GM12878 (cell line): ENCODE results near the gene FOS. TPM values are rescaled to one million over a fixed set of nuclear protein-coding genes. Genes with fewer than 3 reads are reported as not detected.

Experiments
- ATAC-seq: fragments of 200-7000 bp; cut with Tn5 transposase; 3 replicates; pipeline ENCODE4 v1.9.1; 2020; ENCODE audit warnings: mild to moderate bottlenecking, moderate library complexity
- BruUV-seq: library from RNA; stranded (reverse); fragments of 400-500 nt; replicated peaks from 2 replicates; lab custom pipeline; 2021; lab: Mats Ljungman, UMichigan
- CTCF ChIA-PET: fragments of 300-600 bp; sonication (Branson Sonifier 250); formaldehyde crosslinking; extraction: SDS; loops from one replicate; lab custom pipeline; 2021; ENCODE audit warnings: inconsistent platforms; lab: Yijun Ruan, JAX
- POLR2A ChIA-PET: fragments of 350-600 bp; formaldehyde crosslinking; extraction: SDS; loops from one replicate; lab custom pipeline; 2021; ENCODE audit warnings: inconsistent platforms; lab: Charles Lee
- RAD21 ChIA-PET: fragments of 300-600 bp; sonication (Branson Sonifier 250); formaldehyde crosslinking; loops from one replicate; lab custom pipeline; 2023; ENCODE audit warnings: antibody characterized with exemption; ENCODE audit not compliant: unreplicated experiment; lab: Charles Lee
- SMC1A ChIA-PET: fragments of 300-600 bp; sonication (Branson Sonifier 250); formaldehyde crosslinking; loops from one replicate; lab custom pipeline; 2023; ENCODE audit not compliant: unreplicated experiment, uncharacterized antibody; lab: Charles Lee
- DNase-seq: peaks from one replicate; pipeline ENCODE4 v3.0.0-alpha.2; 2011; ENCODE audit warnings: low read depth, low spot score
- FAIRE-seq: peaks from 3 replicates; lab custom pipeline; 2011; peaks lifted over from hg19 to GRCh38; lab: Jason Lieb, UNC
- H2AFZ ChIP-seq: 2 replicates; pipeline ENCODE4 v1.6.0; 2011; ENCODE audit warnings: low read depth, low read length, control low read depth; ENCODE audit not compliant: control insufficient read depth
- H3K27ac ChIP-seq: 2 replicates; pipeline ENCODE4 v1.5.1; 2011; ENCODE audit warnings: control low read depth; ENCODE audit not compliant: control insufficient read depth, insufficient read depth
- H3K27me3 ChIP-seq, 2 experiments: replicated peaks in 1 of 2; 2 replicates each; pipeline versions ENCODE4 v1.6.0 to v1.6.1; 2011; ENCODE audit warnings: low read length in 1 of 2; ENCODE audit not compliant: control insufficient read depth in 2 of 2, insufficient read depth in 2 of 2
- H3K36me3 ChIP-seq, 2 experiments: 2 replicates each; pipeline ENCODE4 v1.5.1; 2011; ENCODE audit warnings: low read length in 1 of 2; ENCODE audit not compliant: control insufficient read depth in 2 of 2, insufficient read depth in 2 of 2
- H3K4me1 ChIP-seq: 2 replicates; pipeline ENCODE4 v1.6.1; 2011; ENCODE audit warnings: mild to moderate bottlenecking, low read length, moderate library complexity, mixed read lengths; ENCODE audit not compliant: control insufficient read depth, insufficient read depth
- H3K4me2 ChIP-seq: 2 replicates; pipeline ENCODE4 v1.6.0; 2011; ENCODE audit warnings: control low read depth; ENCODE audit not compliant: control insufficient read depth, insufficient read depth
- H3K4me3 ChIP-seq: fragments of 200-600 bp; sonication (generic); 2 replicates; pipeline ENCODE4 v1.5.1; 2016
- H3K79me2 ChIP-seq: 2 replicates; pipeline ENCODE4 v1.6.0; 2011; ENCODE audit warnings: low read length; ENCODE audit not compliant: control insufficient read depth, insufficient read depth
- H3K9ac ChIP-seq: 2 replicates; pipeline ENCODE4 v1.8.0; 2011; ENCODE audit warnings: low read length, control low read depth, mixed read lengths; ENCODE audit not compliant: control insufficient read depth, insufficient read depth
- H3K9me3 ChIP-seq: replicated peaks from 3 replicates; pipeline ENCODE4 v1.5.1; 2011; ENCODE audit warnings: mild to moderate bottlenecking, low read length; ENCODE audit not compliant: control insufficient read depth, insufficient read depth
- H4K20me1 ChIP-seq: 2 replicates; pipeline ENCODE4 v1.6.0; 2011; ENCODE audit not compliant: control insufficient read depth, insufficient read depth
- ASH2L ChIP-seq: fragments of 300-600, 200-600 bp; sonication (generic); IDR thresholded peaks from 2 replicates; pipeline ENCODE4 v1.6.1; 2017; ENCODE audit warnings: low read depth, mild to moderate bottlenecking, borderline replicate concordance
- CEBPB ChIP-seq, 2 experiments: fragments of 150-350 bp in 1 of 2; IDR thresholded peaks; 2 replicates each; pipeline ENCODE4 v1.6.1; 2012 to 2014; ENCODE audit warnings: low read depth in 2 of 2, low read length in 2 of 2, borderline replicate concordance in 1 of 2, inconsistent platforms in 1 of 2
- MEF2B ChIP-seq: fragments of 450-650 bp; IDR thresholded peaks from 2 replicates; pipeline ENCODE4 v1.6.1; 2018; ENCODE audit warnings: mild to moderate bottlenecking, moderate library complexity; ENCODE audit not compliant: partially characterized antibody, poor library complexity, severe bottlenecking
- NR2F1 ChIP-seq: fragments of 450-650 bp; conservative IDR thresholded peaks from 2 replicates; pipeline ENCODE4 v1.6.1; 2017; ENCODE audit warnings: mild to moderate bottlenecking
- TCF12 ChIP-seq: IDR thresholded peaks from 2 replicates; pipeline ENCODE4 v1.6.1; 2011; ENCODE audit warnings: low read depth, mild to moderate bottlenecking, low read length
- YBX1 ChIP-seq: fragments of 450-650 bp; IDR thresholded peaks from 2 replicates; pipeline ENCODE4 v1.6.1; 2016; ENCODE audit warnings: antibody characterized with exemption
- ZNF274 ChIP-seq: IDR thresholded peaks from one replicate; pipeline ENCODE4 v1.8.0; 2011; ENCODE audit not compliant: insufficient read length, insufficient read depth
- ZNF622 ChIP-seq: fragments of 450-650 bp; IDR thresholded peaks from 2 replicates; pipeline ENCODE4 v1.6.1; 2017; ENCODE audit warnings: mild to moderate bottlenecking, inconsistent platforms
- WGBS: methylation state at CpG from one replicate; pipeline ENCODE4 v1.1.6; 2016; ENCODE audit warnings: low lambda C conversion rate; ENCODE audit not compliant: insufficient replicate concordance, insufficient coverage; ENCODE audit errors: missing lambda C conversion rate; 5-methylcytosine and 5-hydroxymethylcytosine counted together
- in situ Hi-C: fragments of 300-500 bp; cut with MboI; formaldehyde crosslinking; loops from 9 replicates; pipeline ENCODE4 v1.14.3; 2018; ENCODE audit warnings: mixed read lengths
- intact Hi-C: fragments of 100-400 bp; cut with micrococcal nuclease; formaldehyde crosslinking; loops from one replicate; pipeline ENCODE4 v1.14.2; 2022; ENCODE audit not compliant: unreplicated experiment
- polyA plus RNA-seq, 11 experiments: library from polyadenylated mRNA; depleted of rRNA in 4 of 11; unstranded in 6 of 11; stranded (reverse) in 5 of 11; fragments of >200 nt; fragmentation: Nextera tagmentation in 4 of 11; fragmentation: Illumina TruSeq in 1 of 11; extraction: Ambion mirVana in 4 of 11; extraction: Trizol in 1 of 11; gene quantifications; 1 replicate in 1 of 11; 2 replicates in 10 of 11; pipeline versions ENCODE4 v1.2.1 to v1.2.3, GENCODE V29; 2011 to 2016; ENCODE audit warnings: inconsistent platforms in 2 of 11, missing spikeins in 2 of 11, low read depth in 1 of 11
- total RNA-seq, 4 experiments: library from RNA; depleted of rRNA in 3 of 4; stranded (reverse); fragments of >200 nt in 3 of 4; fragmentation: Illumina TruSeq in 1 of 4; extraction: Trizol in 1 of 4; gene quantifications; 2 replicates each; pipeline versions ENCODE4 v1.2.1 to v1.2.3, GENCODE V29; 2013 to 2021
- TF ChIP-seq, protein P1 (sequence below): fragments of 450-650 bp; IDR thresholded peaks from 2 replicates; pipeline ENCODE4 v1.6.1; 2014; ENCODE audit warnings: mild to moderate bottlenecking
- TF ChIP-seq, protein P2 (sequence below): fragments of 450-650 bp; IDR thresholded peaks from 2 replicates; pipeline ENCODE4 v1.6.1; 2017; ENCODE audit warnings: mild to moderate bottlenecking
- TF ChIP-seq, protein P3 (sequence below): IDR thresholded peaks from 2 replicates; pipeline ENCODE4 v1.6.1; 2012; ENCODE audit warnings: low read length, inconsistent platforms

Gene FOS
- total and polyA plus RNA-seq, 10 of the 15 experiments (the other 5 are each of a cell fraction or from before 2014, with no cell fraction given) = 0.02 to 0.95 (median 0.38) TPM

DNA sequence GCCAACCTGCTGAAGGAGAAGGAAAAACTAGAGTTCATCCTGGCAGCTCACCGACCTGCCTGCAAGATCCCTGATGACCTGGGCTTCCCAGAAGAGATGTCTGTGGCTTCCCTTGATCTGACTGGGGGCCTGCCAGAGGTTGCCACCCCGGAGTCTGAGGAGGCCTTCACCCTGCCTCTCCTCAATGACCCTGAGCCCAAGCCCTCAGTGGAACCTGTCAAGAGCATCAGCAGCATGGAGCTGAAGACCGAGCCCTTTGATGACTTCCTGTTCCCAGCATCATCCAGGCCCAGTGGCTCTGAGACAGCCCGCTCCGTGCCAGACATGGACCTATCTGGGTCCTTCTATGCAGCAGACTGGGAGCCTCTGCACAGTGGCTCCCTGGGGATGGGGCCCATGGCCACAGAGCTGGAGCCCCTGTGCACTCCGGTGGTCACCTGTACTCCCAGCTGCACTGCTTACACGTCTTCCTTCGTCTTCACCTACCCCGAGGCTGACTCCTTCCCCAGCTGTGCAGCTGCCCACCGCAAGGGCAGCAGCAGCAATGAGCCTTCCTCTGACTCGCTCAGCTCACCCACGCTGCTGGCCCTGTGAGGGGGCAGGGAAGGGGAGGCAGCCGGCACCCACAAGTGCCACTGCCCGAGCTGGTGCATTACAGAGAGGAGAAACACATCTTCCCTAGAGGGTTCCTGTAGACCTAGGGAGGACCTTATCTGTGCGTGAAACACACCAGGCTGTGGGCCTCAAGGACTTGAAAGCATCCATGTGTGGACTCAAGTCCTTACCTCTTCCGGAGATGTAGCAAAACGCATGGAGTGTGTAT, 2.4 kb downstream of the FOS start:
- in situ Hi-C loops = no loop called here
- SMC1A ChIA-PET = interaction anchor here (1.0 to 2.4 kb wide), 4 partner anchors 14 to 206 kb away, joined by 3 to 7 read pairs (median 4); no protein-coding TSS in a partner anchor

DNA sequence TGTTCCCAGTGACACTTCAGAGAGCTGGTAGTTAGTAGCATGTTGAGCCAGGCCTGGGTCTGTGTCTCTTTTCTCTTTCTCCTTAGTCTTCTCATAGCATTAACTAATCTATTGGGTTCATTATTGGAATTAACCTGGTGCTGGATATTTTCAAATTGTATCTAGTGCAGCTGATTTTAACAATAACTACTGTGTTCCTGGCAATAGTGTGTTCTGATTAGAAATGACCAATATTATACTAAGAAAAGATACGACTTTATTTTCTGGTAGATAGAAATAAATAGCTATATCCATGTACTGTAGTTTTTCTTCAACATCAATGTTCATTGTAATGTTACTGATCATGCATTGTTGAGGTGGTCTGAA, 3.0 kb downstream of the FOS start:
- peaks cover 21 to 24% of the 10 kb centered on the region in 2 experiments for H3K27me3 ChIP-seq
- H3K9me3 ChIP-seq = no peaks in the 10 kb centered on the region
- ChIA-PET CTCF (interaction anchor here (0.7 to 2.0 kb wide), 4 partner anchors 9 to 150 kb away, joined by 3 to 8 read pairs (median 3); no protein-coding TSS in a partner anchor), RAD21 (interaction anchor here (1.5 kb wide), 1 partner anchor 23 kb away, joined by 3 read pairs; no protein-coding TSS in a partner anchor), SMC1A (interaction anchor here (0.8 to 2.4 kb wide), 5 partner anchors 10 to 206 kb away, joined by 3 to 7 read pairs (median 4); no protein-coding TSS in a partner anchor), POLR2A (interaction anchor here (1.1 kb wide), 1 partner anchor 14 kb away, joined by 4 read pairs; no protein-coding TSS in a partner anchor)
- H2AFZ ChIP-seq = no peak overlapping the region
- no peak overlapping the region for H3K27ac ChIP-seq
- H3K4me2 ChIP-seq = no peak overlapping the region
- no peak for DNase-seq
- no peak for ATAC-seq
- FAIRE-seq = no peak
- no TSS peak for BruUV-seq
- no peak overlapping the region for H3K4me3 ChIP-seq
- H3K79me2 ChIP-seq = no peaks in the 10 kb centered on the region; the same call in 1 of the 2 replicates
- intact Hi-C loops (no loop called here), in situ Hi-C loops (no loop called here)
- H3K9ac ChIP-seq = no peak overlapping the region
- peaks cover 17% of the 10 kb centered on the region for H3K4me1 ChIP-seq
- no peaks in the 10 kb centered on the region for H3K36me3 ChIP-seq
- H4K20me1 ChIP-seq = 0 out of 2 replicates have a peak, but pooled peaks cover 3% of the 10 kb centered on the region
- 78% methylated on average over 1 of the region's 1 CpG for WGBS
- TF ChIP-seq CEBPB (IDR thresholded peaks at IDR 0.05; ENCODE audit: borderline replicate concordance in 1 of 2, low read depth in 2 of 2, low read length in 2 of 2) = no peak
- TF ChIP-seq MEF2B = no peak
- TF ChIP-seq, protein P1, sequence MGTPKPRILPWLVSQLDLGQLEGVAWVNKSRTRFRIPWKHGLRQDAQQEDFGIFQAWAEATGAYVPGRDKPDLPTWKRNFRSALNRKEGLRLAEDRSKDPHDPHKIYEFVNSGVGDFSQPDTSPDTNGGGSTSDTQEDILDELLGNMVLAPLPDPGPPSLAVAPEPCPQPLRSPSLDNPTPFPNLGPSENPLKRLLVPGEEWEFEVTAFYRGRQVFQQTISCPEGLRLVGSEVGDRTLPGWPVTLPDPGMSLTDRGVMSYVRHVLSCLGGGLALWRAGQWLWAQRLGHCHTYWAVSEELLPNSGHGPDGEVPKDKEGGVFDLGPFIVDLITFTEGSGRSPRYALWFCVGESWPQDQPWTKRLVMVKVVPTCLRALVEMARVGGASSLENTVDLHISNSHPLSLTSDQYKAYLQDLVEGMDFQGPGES = no peak
- TF ChIP-seq YBX1 = no peak
- no peak for TF ChIP-seq ASH2L
- no peak for TF ChIP-seq NR2F1
- no peak for TF ChIP-seq TCF12
- no peak for TF ChIP-seq ZNF274
- TF ChIP-seq, protein P2, sequence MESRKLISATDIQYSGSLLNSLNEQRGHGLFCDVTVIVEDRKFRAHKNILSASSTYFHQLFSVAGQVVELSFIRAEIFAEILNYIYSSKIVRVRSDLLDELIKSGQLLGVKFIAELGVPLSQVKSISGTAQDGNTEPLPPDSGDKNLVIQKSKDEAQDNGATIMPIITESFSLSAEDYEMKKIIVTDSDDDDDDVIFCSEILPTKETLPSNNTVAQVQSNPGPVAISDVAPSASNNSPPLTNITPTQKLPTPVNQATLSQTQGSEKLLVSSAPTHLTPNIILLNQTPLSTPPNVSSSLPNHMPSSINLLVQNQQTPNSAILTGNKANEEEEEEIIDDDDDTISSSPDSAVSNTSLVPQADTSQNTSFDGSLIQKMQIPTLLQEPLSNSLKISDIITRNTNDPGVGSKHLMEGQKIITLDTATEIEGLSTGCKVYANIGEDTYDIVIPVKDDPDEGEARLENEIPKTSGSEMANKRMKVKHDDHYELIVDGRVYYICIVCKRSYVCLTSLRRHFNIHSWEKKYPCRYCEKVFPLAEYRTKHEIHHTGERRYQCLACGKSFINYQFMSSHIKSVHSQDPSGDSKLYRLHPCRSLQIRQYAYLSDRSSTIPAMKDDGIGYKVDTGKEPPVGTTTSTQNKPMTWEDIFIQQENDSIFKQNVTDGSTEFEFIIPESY = no peak
- TF ChIP-seq, protein P3, sequence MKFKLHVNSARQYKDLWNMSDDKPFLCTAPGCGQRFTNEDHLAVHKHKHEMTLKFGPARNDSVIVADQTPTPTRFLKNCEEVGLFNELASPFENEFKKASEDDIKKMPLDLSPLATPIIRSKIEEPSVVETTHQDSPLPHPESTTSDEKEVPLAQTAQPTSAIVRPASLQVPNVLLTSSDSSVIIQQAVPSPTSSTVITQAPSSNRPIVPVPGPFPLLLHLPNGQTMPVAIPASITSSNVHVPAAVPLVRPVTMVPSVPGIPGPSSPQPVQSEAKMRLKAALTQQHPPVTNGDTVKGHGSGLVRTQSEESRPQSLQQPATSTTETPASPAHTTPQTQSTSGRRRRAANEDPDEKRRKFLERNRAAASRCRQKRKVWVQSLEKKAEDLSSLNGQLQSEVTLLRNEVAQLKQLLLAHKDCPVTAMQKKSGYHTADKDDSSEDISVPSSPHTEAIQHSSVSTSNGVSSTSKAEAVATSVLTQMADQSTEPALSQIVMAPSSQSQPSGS = no peak

More for the DNA sequence above, 2.4 kb downstream of the FOS start:
- H3K79me2 ChIP-seq = no peaks in the 10 kb centered on the region; the same call in 1 of the 2 replicates
- CTCF ChIA-PET = interaction anchor here (1.0 to 2.0 kb wide), 4 partner anchors 9 to 150 kb away, joined by 3 to 8 read pairs (median 4); no protein-coding TSS in a partner anchor
- no peak overlapping the region for H3K4me3 ChIP-seq
- FAIRE-seq (no peak), ATAC-seq (no peak), DNase-seq (no peak)
- BruUV-seq = no TSS peak
- RAD21 ChIA-PET = interaction anchor here (1.5 kb wide), 1 partner anchor 24 kb away, joined by 3 read pairs; no protein-coding TSS in a partner anchor
- H3K9me3 ChIP-seq = no peaks in the 10 kb centered on the region
- 78% methylated on average over 17 of the region's 17 CpGs for WGBS
- no peak overlapping the region for H3K9ac ChIP-seq
- no peak overlapping the region for H3K4me2 ChIP-seq
- POLR2A ChIA-PET = interaction anchor here (1.0 kb wide), 1 partner anchor 14 kb away, joined by 5 read pairs; no protein-coding TSS in a partner anchor
- H3K36me3 ChIP-seq = no peaks in the 10 kb centered on the region
- H3K27ac ChIP-seq = no peak overlapping the region
- 0 out of 2 replicates have a peak, but pooled peaks cover 3% of the 10 kb centered on the region for H4K20me1 ChIP-seq
- H3K27me3 ChIP-seq = peaks cover 24 to 26% of the 10 kb centered on the region in 2 experiments
- no peak overlapping the region for H2AFZ ChIP-seq
- TF ChIP-seq ZNF622 = no peak
- H3K4me1 ChIP-seq = peaks cover 17% of the 10 kb centered on the region
- intact Hi-C loops = no loop called here
